Dermis blood vessel endothelial cell (primary cell): ENCODE measurements around the gene MAML2. TPM values are rescaled to one million over a fixed set of nuclear protein-coding genes. Genes with fewer than 3 reads are reported as not detected.
A peak's percentile ranks its signal among the peaks of the same experiment; 100 is the strongest.
"Not testable (repeated sequence)": the region's sequence is repeated elsewhere in the genome, so short reads cannot be mapped to it uniquely, and the experiment has no call there.

Experiments used
- DNase-seq: peaks from one replicate; pipeline ENCODE4 v3.0.0; 2010
- total RNA-seq: library from RNA; depleted of rRNA; stranded (reverse); fragments of >200 nt; gene quantifications from 2 replicates; pipeline ENCODE4 v1.2.3, GENCODE V29; 2014

Gene MAML2
- total RNA-seq, 1 donor from 2014 or later, result 6.3 TPM

- DNase-seq, result no peak
Observed at GRCh38 chr11:96290031-96290430, 53.0 kb downstream of the MAML2 start.

- DNase-seq, result no peak
Observed at GRCh38 chr11:96288915-96289314, 54.1 kb downstream of the MAML2 start.

- no peak for DNase-seq
Observed at GRCh38 chr11:96287822-96288439, 55.1 kb downstream of the MAML2 start.

DNA sequence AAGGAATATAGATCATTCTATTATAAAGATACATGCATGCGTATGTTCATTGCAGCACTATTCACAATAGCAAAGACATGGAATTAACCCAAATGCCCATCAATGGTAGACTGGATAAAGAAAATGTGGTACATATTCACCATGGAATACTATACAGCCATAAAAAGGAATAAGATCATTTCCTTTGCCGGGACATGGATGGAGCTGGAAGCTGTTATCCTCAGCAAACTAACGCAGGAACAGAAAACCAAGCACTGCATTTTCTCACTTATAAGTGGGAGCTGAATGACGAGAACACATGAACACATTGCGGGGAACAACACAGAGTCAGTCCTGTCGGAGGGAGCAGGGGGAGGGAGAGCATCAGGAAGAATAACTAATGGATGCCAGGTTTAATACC, 57.0 kb downstream of the MAML2 start:
- not testable (repeated sequence) for DNase-seq

- DNase-seq, result no peak
Observed at GRCh38 chr11:96284917-96285316, 58.1 kb downstream of the MAML2 start.

- no peak for DNase-seq
Observed at GRCh38 chr11:96284401-96284800, 58.6 kb downstream of the MAML2 start.

DNA sequence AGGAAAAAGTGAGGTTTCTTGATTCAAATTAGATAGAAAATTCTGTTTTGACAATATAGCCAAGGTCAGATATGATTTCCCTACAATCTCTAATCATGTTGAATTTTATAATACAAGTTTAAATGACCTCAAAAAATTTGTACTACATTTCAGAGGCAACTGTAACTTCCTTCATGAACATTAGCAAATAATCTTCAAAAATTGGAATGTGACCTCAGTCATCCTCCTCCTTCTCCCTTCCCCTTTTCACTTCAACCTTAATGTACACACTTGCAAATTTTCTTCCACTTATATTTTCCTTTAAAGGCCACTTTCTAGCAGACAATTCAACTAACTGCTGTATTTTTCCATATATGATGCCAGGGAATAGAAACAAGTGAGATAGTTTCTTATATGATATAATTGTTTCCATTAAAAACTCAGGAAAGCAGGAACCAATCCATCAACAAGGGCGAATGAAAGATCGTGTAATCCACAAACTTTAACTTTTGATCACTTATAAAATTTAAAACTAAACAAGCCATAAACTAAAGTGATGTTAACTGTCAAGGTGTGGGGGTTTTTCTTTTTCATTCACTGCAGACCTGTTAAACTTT, 60.3 kb downstream of the MAML2 start:
- no peak for DNase-seq

- no peak for DNase-seq
Observed at GRCh38 chr11:96280444-96280843, 62.6 kb downstream of the MAML2 start.

DNA sequence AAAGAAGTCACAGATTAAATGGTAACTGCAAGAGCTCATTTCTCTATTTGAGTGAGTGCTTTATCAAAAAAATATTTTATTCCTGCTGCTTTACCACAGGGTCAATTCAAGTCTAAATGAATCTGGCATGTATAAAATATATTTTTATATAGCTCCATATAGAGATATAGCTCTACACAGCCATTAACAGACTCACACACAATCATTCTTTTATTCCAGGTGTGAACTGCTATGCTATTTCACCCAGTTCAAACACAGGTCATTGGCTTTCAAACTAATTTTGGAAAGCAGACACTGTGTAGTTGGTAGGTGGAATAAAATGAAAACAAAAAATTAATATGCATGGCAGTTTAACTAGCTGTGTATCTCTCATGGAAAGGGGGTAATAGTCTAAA, 63.1 kb downstream of the MAML2 start:
- DNase-seq, result no peak

DNA sequence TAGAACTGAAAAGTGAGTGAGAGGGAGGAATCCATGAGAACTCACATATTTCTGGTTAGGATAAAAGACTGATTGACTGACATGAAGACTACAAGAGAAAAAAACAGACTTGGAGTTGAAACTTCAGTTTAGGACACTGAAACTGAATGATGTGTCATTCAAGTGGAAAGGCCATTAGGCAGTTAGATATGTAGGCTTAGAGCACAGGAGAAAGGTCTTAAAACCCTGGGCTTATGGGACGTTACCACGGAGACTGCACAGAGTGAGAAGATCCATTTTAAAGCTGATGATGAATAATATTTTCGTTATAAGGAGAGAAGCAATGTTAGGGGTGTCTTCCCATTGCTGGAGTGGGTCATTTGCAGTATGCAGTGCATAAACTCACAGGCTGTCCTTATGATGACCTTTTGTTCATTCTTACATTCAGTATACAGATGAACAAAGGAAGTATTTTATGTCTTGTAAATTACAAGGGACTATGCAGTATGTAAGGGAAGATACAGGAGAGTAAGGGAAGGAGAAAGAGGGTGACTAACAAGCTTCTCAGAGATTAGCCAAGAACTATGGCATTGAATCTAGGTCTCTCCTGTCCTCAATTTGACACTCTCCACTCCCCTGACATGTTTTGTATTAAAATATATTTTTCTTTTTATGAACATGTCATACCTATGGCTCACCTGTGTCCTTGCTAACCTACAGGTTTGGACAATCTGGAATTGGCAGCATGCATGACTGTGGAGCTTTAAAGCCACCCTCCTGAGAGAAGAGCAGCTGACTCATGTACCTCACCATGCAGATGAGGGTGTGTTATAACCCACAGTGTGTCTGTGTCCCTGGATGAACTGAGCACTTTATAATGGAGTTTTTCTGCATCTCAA, 63.7 kb downstream of the MAML2 start:
- no peak for DNase-seq

- no peak for DNase-seq
Observed at GRCh38 chr11:96278039-96278897, 64.7 kb downstream of the MAML2 start.

GRCh38 chr11:96277696-96278038, 65.3 kb downstream of the MAML2 start:
- no peak for DNase-seq

DNA sequence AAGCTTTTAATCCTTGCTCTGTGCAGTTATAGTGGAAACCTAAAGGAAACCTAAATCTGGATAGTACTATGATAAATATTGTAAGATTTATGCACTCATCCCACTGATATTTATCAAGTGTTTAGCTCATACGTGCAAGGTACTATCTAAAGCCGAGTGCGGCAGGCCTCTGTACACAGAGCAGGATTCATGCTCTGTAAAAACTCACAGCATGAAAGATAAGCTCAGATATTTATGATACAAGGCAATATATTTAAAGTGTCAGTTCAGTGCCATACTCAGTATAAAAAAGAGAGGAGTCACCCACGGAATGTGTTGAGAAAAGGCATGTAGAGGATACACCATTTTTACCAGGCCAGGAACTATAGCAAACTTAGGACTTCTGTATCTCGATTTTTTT, 66.2 kb downstream of the MAML2 start:
- no peak for DNase-seq

- no peak for DNase-seq
Observed at GRCh38 chr11:96275801-96276594, 67.0 kb downstream of the MAML2 start.

- no peak for DNase-seq
Observed at GRCh38 chr11:96273507-96273906, 69.5 kb downstream of the MAML2 start.

DNA sequence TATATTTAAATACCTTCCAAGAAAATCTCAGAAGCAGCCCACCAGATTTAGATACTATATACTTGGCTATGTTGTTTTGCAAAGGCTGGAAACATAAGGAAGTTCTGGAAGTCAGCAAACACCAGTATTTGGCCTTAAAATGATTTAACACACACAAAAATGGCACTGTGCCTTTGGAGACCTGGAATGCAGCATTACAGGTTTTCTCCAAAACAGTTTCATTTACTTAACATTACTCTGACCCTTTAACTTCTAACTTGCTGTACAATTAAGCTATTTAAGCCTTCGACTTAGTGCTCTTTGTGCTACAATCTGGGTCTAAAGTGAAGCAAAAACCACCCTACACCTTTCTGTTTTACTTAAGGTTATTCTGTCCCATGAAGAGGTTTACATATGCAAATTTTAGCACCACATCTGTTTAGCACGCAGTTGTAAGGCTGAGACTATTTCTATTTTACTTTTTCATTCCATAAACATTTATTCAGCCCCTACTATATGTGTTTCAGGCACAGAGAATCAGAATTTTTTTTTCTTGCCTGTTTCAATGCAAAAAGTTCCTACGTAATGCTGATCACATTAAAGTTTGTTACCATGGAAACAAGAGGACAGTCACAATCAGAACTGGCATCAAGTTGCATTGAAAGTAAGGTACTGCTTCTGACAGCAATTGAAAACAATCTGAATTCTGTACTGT, 70.3 kb downstream of the MAML2 start:
- peak; percentile 38 for DNase-seq

GRCh38 chr11:96271777-96272176, 71.2 kb downstream of the MAML2 start:
- DNase-seq, result no peak

DNA sequence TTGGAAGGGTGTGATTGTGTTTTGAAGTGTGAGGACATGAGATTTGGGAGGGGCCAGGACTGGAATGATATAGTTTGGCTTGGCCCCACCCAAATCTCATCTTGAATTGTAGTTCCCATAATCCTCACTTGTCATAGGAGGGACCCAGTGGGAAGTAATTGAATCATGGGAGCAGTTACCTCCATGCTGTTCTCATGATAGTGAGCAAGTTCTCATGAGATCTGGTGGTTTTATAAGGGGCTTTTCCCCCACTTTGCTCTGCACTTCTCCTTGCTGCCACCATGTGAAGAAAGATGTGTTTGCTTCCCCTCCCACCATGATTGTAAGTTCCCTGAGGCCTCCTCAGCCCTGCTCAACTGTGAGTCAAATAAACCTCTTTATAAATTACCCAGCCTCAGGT, 71.6 kb downstream of the MAML2 start:
- DNase-seq, result not testable (repeated sequence)

GRCh38 chr11:96268527-96268926, 74.5 kb downstream of the MAML2 start:
- not testable (repeated sequence) for DNase-seq

DNA sequence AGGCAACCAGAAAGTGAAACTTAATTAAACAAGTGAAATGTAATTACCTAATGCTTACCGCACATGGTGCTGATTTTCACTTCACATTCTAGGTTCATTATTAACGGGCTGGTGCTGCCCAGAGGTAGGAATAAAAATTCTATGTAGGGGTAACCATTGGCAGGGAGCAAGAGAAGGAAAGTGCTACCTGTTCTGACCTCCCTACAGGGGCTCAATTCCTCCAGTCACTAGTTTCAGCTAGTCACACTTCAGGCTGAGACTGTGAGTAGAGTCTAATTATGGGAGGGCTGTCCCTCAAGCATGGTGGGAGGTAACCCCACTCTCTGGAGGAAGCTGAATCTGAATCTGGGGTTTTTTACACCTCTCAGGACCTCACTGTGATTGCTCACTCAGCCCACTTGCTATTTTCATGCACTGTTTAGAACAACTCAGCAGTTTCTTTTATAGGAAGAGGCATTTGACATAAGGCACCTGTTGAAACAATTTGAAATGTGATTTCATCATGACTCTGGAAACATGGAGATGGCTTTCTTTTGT, 75.4 kb downstream of the MAML2 start:
- DNase-seq, result no peak

GRCh38 chr11:96267001-96267495, 75.9 kb downstream of the MAML2 start:
- DNase-seq, result peak; percentile 50
